Stimulated activated CD4-positive, alpha-beta T cell treated with anti-CD3 and anti-CD28 coated beads, Interleukin-2, amount 100 ng/mL, for 48 hours (primary cell): Measurements from ENCODE around the gene COA4.

Experiments used
- DNase-seq, 2 donors: peaks; one replicate each; pipeline ENCODE4 v3.0.0-alpha.2; 2020

The COA4 gene

GRCh38 chr11:73862986-73863385, 13.7 kb downstream of the COA4 start:
- no peak for DNase-seq

GRCh38 chr11:73860202-73860601, 16.4 kb downstream of the COA4 start:
- DNase-seq = no peak

GRCh38 chr11:73859671-73860070, 17.0 kb downstream of the COA4 start:
- no peak for DNase-seq

GRCh38 chr11:73856031-73856567, 20.5 kb downstream of the COA4 start:
- no peak for DNase-seq

- no peak for DNase-seq
Observed at GRCh38 chr11:73854680-73855079, 22.0 kb downstream of the COA4 start.

GRCh38 chr11:73852049-73852448, 24.6 kb downstream of the COA4 start:
- DNase-seq = no peak

- DNase-seq = no peak
Observed at GRCh38 chr11:73851046-73851764, 25.4 kb downstream of the COA4 start.

- DNase-seq = no peak
Observed at GRCh38 chr11:73839123-73839457, 37.6 kb downstream of the COA4 start.

- DNase-seq = no peak
Observed at GRCh38 chr11:73838443-73839122, 38.1 kb downstream of the COA4 start.

GRCh38 chr11:73833067-73833466, 43.6 kb downstream of the COA4 start:
- DNase-seq = no peak

GRCh38 chr11:73830261-73830660, 46.4 kb downstream of the COA4 start:
- no peak for DNase-seq
